SU-DHL-6 (cell line): ENCODE measurements around the gene MUSTN1.

Source experiments
- H2AFZ ChIP-seq: fragments of 200-600 bp; sonication (generic); 2 replicates; pipeline ENCODE4 v1.6.1; 2014; ENCODE audit warnings: low read depth, mild to moderate bottlenecking, moderate library complexity, mixed read lengths, antibody characterized with exemption, low read length; ENCODE audit not compliant: severe bottlenecking
- H3F3A ChIP-seq: fragments of 200-600 bp; shearing (Covaris generic); 2 replicates; pipeline ENCODE4 v1.6.0; 2016; ENCODE audit warnings: antibody characterized with exemption, mild to moderate bottlenecking; ENCODE audit not compliant: insufficient read depth
- H3K27ac ChIP-seq: fragments of 200-600 bp; sonication (generic); 2 replicates; pipeline ENCODE4 v1.5.1; 2016; ENCODE audit warnings: low read depth, mild to moderate bottlenecking, low read length, moderate library complexity, mixed read lengths
- H3K27me3 ChIP-seq: fragments of 200-600 bp; sonication (generic), shearing (Covaris generic); 2 replicates; pipeline ENCODE4 v1.6.0; 2014; ENCODE audit warnings: mild to moderate bottlenecking, low read length
- H3K36me3 ChIP-seq: fragments of 200-600 bp; sonication (generic); 2 replicates; pipeline ENCODE4 v1.6.1; 2014; ENCODE audit warnings: mild to moderate bottlenecking, low read length, mixed read lengths
- H3K4me2 ChIP-seq: fragments of 300-600, 200-600 bp; shearing (Covaris generic), sonication (generic); 2 replicates; pipeline ENCODE4 v1.6.0; 2014; ENCODE audit warnings: low read length, low read depth, mild to moderate bottlenecking; ENCODE audit not compliant: poor library complexity, severe bottlenecking
- H3K4me3 ChIP-seq: fragments of 200-600 bp; sonication (generic); 2 replicates; pipeline ENCODE4 v1.5.1; 2014; ENCODE audit warnings: antibody characterized with exemption, low read length, mild to moderate bottlenecking, mixed read lengths; ENCODE audit not compliant: insufficient read depth, poor library complexity, severe bottlenecking
- H3K79me2 ChIP-seq: fragments of 200-600 bp; sonication (generic); 2 replicates; pipeline ENCODE4 v1.6.1; 2014; ENCODE audit warnings: mild to moderate bottlenecking, low read length, moderate library complexity; ENCODE audit not compliant: insufficient read depth
- H3K9ac ChIP-seq: fragments of 200-600 bp; sonication (generic); 2 replicates; pipeline ENCODE4 v1.7.0; 2014; ENCODE audit warnings: mild to moderate bottlenecking, low read length
- H3K9me2 ChIP-seq: fragments of 200-600 bp; sonication (generic); replicated peaks from 2 replicates; pipeline ENCODE4 v1.6.1; 2014; ENCODE audit warnings: low read length; ENCODE audit not compliant: insufficient read depth
- H3K9me3 ChIP-seq: fragments of 200-600 bp; sonication (generic); 2 replicates; pipeline ENCODE4 v1.6.1; 2014; ENCODE audit warnings: low read length, mixed read lengths; ENCODE audit not compliant: insufficient read depth
- H4K20me1 ChIP-seq: fragments of 200-600 bp; sonication (generic); 2 replicates; pipeline ENCODE4 v1.6.1; 2014; ENCODE audit warnings: low read depth, mild to moderate bottlenecking, antibody characterized with exemption, low read length, moderate library complexity, mixed read lengths
- EZH2phosphoT487 ChIP-seq: fragments of 200-600 bp; sonication (generic), shearing (Covaris generic); conservative IDR thresholded peaks from 2 replicates; pipeline ENCODE4 v1.6.1; 2018; ENCODE audit warnings: mild to moderate bottlenecking, antibody characterized with exemption, low read length, moderate library complexity, mixed read lengths
- TF ChIP-seq, protein P1 (sequence below): fragments of 200-600 bp; sonication (generic); IDR thresholded peaks from one replicate; pipeline ENCODE4 v1.5.1; 2017; ENCODE audit warnings: antibody characterized with exemption, mild to moderate bottlenecking, low read length, moderate library complexity; ENCODE audit not compliant: insufficient read depth, poor library complexity, severe bottlenecking

Gene MUSTN1

GRCh38 chr3:52784931-52785590 is 49.8 kb downstream of the MUSTN1 start:
- H3K27ac ChIP-seq, result no peak overlapping the region
- no peaks in the 10 kb centered on the region for H3K9me2 ChIP-seq
- H2AFZ ChIP-seq, result no peak overlapping the region
- H4K20me1 ChIP-seq, result no peaks in the 10 kb centered on the region
- no peaks in the 10 kb centered on the region for H3K79me2 ChIP-seq
- no peaks in the 10 kb centered on the region for H3K27me3 ChIP-seq
- no peak for TF ChIP-seq EZH2phosphoT487
- TF ChIP-seq, protein P1, sequence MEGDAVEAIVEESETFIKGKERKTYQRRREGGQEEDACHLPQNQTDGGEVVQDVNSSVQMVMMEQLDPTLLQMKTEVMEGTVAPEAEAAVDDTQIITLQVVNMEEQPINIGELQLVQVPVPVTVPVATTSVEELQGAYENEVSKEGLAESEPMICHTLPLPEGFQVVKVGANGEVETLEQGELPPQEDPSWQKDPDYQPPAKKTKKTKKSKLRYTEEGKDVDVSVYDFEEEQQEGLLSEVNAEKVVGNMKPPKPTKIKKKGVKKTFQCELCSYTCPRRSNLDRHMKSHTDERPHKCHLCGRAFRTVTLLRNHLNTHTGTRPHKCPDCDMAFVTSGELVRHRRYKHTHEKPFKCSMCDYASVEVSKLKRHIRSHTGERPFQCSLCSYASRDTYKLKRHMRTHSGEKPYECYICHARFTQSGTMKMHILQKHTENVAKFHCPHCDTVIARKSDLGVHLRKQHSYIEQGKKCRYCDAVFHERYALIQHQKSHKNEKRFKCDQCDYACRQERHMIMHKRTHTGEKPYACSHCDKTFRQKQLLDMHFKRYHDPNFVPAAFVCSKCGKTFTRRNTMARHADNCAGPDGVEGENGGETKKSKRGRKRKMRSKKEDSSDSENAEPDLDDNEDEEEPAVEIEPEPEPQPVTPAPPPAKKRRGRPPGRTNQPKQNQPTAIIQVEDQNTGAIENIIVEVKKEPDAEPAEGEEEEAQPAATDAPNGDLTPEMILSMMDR, result no peak
- H3K36me3 ChIP-seq, result no peaks in the 10 kb centered on the region
- no peak overlapping the region for H3K9ac ChIP-seq
- no peak overlapping the region for H3K4me2 ChIP-seq
- H3K4me3 ChIP-seq, result no peak overlapping the region
- no peaks in the 10 kb centered on the region for H3F3A ChIP-seq
- H3K9me3 ChIP-seq, result no peaks in the 10 kb centered on the region

DNA sequence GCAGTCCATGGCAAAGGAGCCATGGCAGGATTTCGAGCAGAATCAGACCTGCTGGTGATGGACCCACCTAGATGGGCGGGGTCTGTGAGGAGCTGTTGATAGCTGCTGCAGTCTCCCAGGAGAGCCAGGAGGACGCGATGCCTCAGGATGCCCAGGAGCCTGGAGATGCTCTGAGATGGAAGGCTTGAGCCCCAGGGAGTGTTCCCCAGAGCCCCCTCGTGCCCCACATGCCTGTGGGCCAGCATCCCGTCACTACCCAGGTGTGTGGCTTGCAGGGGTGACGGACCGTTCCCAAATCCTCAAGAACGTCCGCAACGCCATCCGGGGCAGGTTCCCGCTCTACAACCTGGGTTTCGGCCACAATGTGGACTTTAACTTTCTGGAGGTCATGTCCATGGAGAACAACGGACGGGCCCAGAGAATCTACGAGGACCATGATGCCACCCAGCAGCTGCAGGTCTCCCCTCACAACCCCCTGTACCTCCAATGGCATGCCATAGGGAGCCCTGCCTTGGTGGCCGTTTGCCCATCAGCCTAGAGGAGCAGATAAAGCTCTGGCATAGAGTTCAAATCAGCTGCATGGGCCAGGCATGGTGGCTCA is 50.7 kb downstream of the MUSTN1 start:
- H3K27ac ChIP-seq, result no peak overlapping the region
- H4K20me1 ChIP-seq, result no peaks in the 10 kb centered on the region
- no peaks in the 10 kb centered on the region for H3F3A ChIP-seq
- no peak overlapping the region for H3K4me2 ChIP-seq
- no peaks in the 10 kb centered on the region for H3K9me2 ChIP-seq
- no peak overlapping the region for H2AFZ ChIP-seq
- no peaks in the 10 kb centered on the region for H3K27me3 ChIP-seq
- H3K9ac ChIP-seq, result no peak overlapping the region
- H3K9me3 ChIP-seq, result no peaks in the 10 kb centered on the region
- TF ChIP-seq, protein P1, result no peak
- TF ChIP-seq EZH2phosphoT487, result no peak
- no peaks in the 10 kb centered on the region for H3K36me3 ChIP-seq
- no peak overlapping the region for H3K4me3 ChIP-seq
- no peaks in the 10 kb centered on the region for H3K79me2 ChIP-seq

GRCh38 chr3:52783211-52783555 is 51.6 kb downstream of the MUSTN1 start:
- no peaks in the 10 kb centered on the region for H4K20me1 ChIP-seq

More at GRCh38 chr3:52783211-52783555, 51.6 kb downstream of the MUSTN1 start:
- H3K79me2 ChIP-seq, result no peaks in the 10 kb centered on the region
- H3K36me3 ChIP-seq, result no peaks in the 10 kb centered on the region
- H3K9me2 ChIP-seq, result no peaks in the 10 kb centered on the region
- no peaks in the 10 kb centered on the region for H3K27me3 ChIP-seq
- no peak overlapping the region for H3K9ac ChIP-seq
- H3F3A ChIP-seq, result no peaks in the 10 kb centered on the region
- no peak overlapping the region for H3K27ac ChIP-seq
- no peaks in the 10 kb centered on the region for H3K9me3 ChIP-seq
- H2AFZ ChIP-seq, result no peak overlapping the region
- no peak for TF ChIP-seq EZH2phosphoT487
- TF ChIP-seq, protein P1, result no peak
- no peak overlapping the region for H3K4me2 ChIP-seq
- H3K4me3 ChIP-seq, result no peak overlapping the region
